HepG2 (cell line): ENCODE results near the gene PHKB. TPM values are rescaled to one million over a fixed set of nuclear protein-coding genes. Genes with fewer than 3 reads are reported as not detected.
A peak's percentile ranks its signal among the peaks of the same experiment; 100 is the strongest.

Experiments used
- ELF4 ChIP-seq: sonication (generic); formaldehyde crosslinking; IDR thresholded peaks from 2 replicates; pipeline ENCODE4 v1.5.0; 2020; ENCODE audit warnings: missing genetic modification reagents, mild to moderate bottlenecking, moderate library complexity, borderline replicate concordance
- HOXA3 ChIP-seq: sonication (generic); formaldehyde crosslinking; IDR thresholded peaks from 2 replicates; pipeline ENCODE4 v1.5.0; 2020; ENCODE audit warnings: missing genetic modification reagents
- IRF9 ChIP-seq: sonication (generic); formaldehyde crosslinking; IDR thresholded peaks from 2 replicates; pipeline ENCODE4 v1.8.0; 2022; ENCODE audit warnings: missing genetic modification reagents, mild to moderate bottlenecking, borderline replicate concordance
- MED8 ChIP-seq: sonication (generic); formaldehyde crosslinking; IDR thresholded peaks from 2 replicates; pipeline ENCODE4 v1.8.1; 2023; ENCODE audit warnings: mild to moderate bottlenecking, missing genetic modification reagents; ENCODE audit not compliant: insufficient replicate concordance
- MIER3 ChIP-seq: IDR thresholded peaks from 2 replicates; pipeline ENCODE4 v1.6.1; 2016; ENCODE audit warnings: missing compliant biosample characterization, borderline replicate concordance
- PBX3 ChIP-seq: sonication (generic); formaldehyde crosslinking; IDR thresholded peaks from 2 replicates; pipeline ENCODE4 v1.8.1; 2023; ENCODE audit warnings: missing genetic modification reagents, inconsistent platforms, borderline replicate concordance
- PITX1 ChIP-seq: sonication (generic); formaldehyde crosslinking; IDR thresholded peaks from 2 replicates; pipeline ENCODE4 v1.5.1; 2020; ENCODE audit warnings: mild to moderate bottlenecking, missing genetic modification reagents
- RAD51 ChIP-seq: fragments of 450-650 bp; IDR thresholded peaks from 2 replicates; pipeline ENCODE4 v1.6.1; 2016; ENCODE audit warnings: borderline replicate concordance
- RELA ChIP-seq: sonication (generic); formaldehyde crosslinking; IDR thresholded peaks from 2 replicates; pipeline ENCODE4 v1.4.0; 2020; ENCODE audit warnings: missing genetic modification reagents
- RNF2 ChIP-seq: fragments of 450-650 bp; conservative IDR thresholded peaks from 2 replicates; pipeline ENCODE4 v1.6.1; 2016; ENCODE audit warnings: low read depth
- SMAD9 ChIP-seq: sonication (generic); formaldehyde crosslinking; IDR thresholded peaks from 2 replicates; pipeline ENCODE4 v1.5.1; 2020; ENCODE audit warnings: mild to moderate bottlenecking, missing genetic modification reagents
- SNAPC5 ChIP-seq: sonication (generic); formaldehyde crosslinking; IDR thresholded peaks from 2 replicates; pipeline ENCODE4 v1.8.1; 2023; ENCODE audit warnings: mild to moderate bottlenecking, missing genetic modification reagents, borderline replicate concordance
- STAG1 ChIP-seq: sonication (generic); formaldehyde crosslinking; IDR thresholded peaks from 2 replicates; pipeline ENCODE4 v1.4.0; 2020; ENCODE audit warnings: missing genetic modification reagents
- TBL1XR1 ChIP-seq: fragments of 150-350 bp; IDR thresholded peaks from 2 replicates; pipeline ENCODE4 v1.6.1; 2014; ENCODE audit warnings: borderline replicate concordance, low read length; ENCODE audit not compliant: partially characterized antibody
- TEAD2 ChIP-seq: sonication (generic); formaldehyde crosslinking; IDR thresholded peaks from 2 replicates; pipeline ENCODE4 v1.9.0; 2021; ENCODE audit warnings: missing genetic modification reagents
- TMF1 ChIP-seq: sonication (generic); formaldehyde crosslinking; IDR thresholded peaks from 2 replicates; pipeline ENCODE4 v1.8.1; 2022; ENCODE audit warnings: low read depth, missing genetic modification reagents
- TRIM22 ChIP-seq: fragments of 450-650 bp; IDR thresholded peaks from 2 replicates; pipeline ENCODE4 v1.6.1; 2017
- TSC22D2 ChIP-seq: sonication (generic); formaldehyde crosslinking; IDR thresholded peaks from 2 replicates; pipeline ENCODE4 v1.5.1; 2020; ENCODE audit warnings: missing genetic modification reagents, mild to moderate bottlenecking, borderline replicate concordance
- XRCC5 ChIP-seq: fragments of 200-400 bp; formaldehyde crosslinking; optimal IDR thresholded peaks from 2 replicates; pipeline ENCODE3; 2017; ENCODE audit warnings: mild to moderate bottlenecking, low read length
- ZNF260 ChIP-seq: sonication (generic); formaldehyde crosslinking; IDR thresholded peaks from 2 replicates; pipeline ENCODE4 v1.4.0; 2020; ENCODE audit warnings: missing genetic modification reagents, low read depth, mild to moderate bottlenecking, borderline replicate concordance
- ZNF343 ChIP-seq: sonication (generic); formaldehyde crosslinking; IDR thresholded peaks from 2 replicates; pipeline ENCODE4 v1.4.0; 2020; ENCODE audit warnings: mild to moderate bottlenecking, missing genetic modification reagents
- ZNF543 ChIP-seq: sonication (generic); formaldehyde crosslinking; IDR thresholded peaks from 2 replicates; pipeline ENCODE4 v1.4.0; 2020; ENCODE audit warnings: mild to moderate bottlenecking, missing genetic modification reagents
- ZNF652 ChIP-seq: IDR thresholded peaks from 2 replicates; pipeline ENCODE4 v1.6.1; 2016; ENCODE audit warnings: low read depth, borderline replicate concordance
- ZNF766 ChIP-seq: sonication (generic); formaldehyde crosslinking; IDR thresholded peaks from 2 replicates; pipeline ENCODE4 v1.5.0; 2020; ENCODE audit warnings: missing genetic modification reagents, borderline replicate concordance
- ZNF782 ChIP-seq: sonication (generic); formaldehyde crosslinking; IDR thresholded peaks from 2 replicates; pipeline ENCODE4 v1.4.0; 2020; ENCODE audit warnings: missing genetic modification reagents, mild to moderate bottlenecking, borderline replicate concordance
- polyA plus RNA-seq, 8 experiments: library from polyadenylated mRNA; depleted of rRNA in 3 of 8; stranded (reverse) in 7 of 8; unstranded in 1 of 8; fragments of >200 nt; fragmentation: Illumina TruSeq in 4 of 8; extraction: Trizol in 4 of 8; gene quantifications; 2 replicates each; pipeline versions ENCODE4 v1.2.1 to v1.2.3, GENCODE V29; 2011 to 2016; ENCODE audit warnings: low read depth in 4 of 8, missing spikeins in 1 of 8, mixed read lengths in 1 of 8; ENCODE audit not compliant: insufficient read depth in 1 of 8
- total RNA-seq, 5 experiments: library from RNA; depleted of rRNA; stranded (reverse); fragments of >200 nt; fragmentation: Illumina TruSeq; extraction: Trizol; gene quantifications; 2 replicates each; pipeline ENCODE4 v1.2.3, GENCODE V29; 2016; ENCODE audit warnings: low read depth in 1 of 5

The PHKB gene
- total and polyA plus RNA-seq, 2 of the 13 experiments (the other 11 are each of a cell fraction or from before 2014, with no cell fraction given), result 66.0 to 80.8 TPM

GRCh38 chr16:47424846-47425245, 36.3 kb upstream of the PHKB start (continued):
- TF ChIP-seq MIER3 (no peak), RNF2 (no peak), ZNF260 (CRISPR knock-in tag) (no peak), ZNF343 (CRISPR knock-in tag) (no peak), IRF9 (CRISPR knock-in tag) (no peak), TBL1XR1 (no peak), ZNF782 (no peak), STAG1 (peak; percentile 20; the same call in 1 of the 2 replicates), ELF4 (CRISPR knock-in tag) (no peak), TMF1 (CRISPR knock-in tag) (no peak), SMAD9 (CRISPR knock-in tag) (no peak), SNAPC5 (CRISPR knock-in tag) (no peak), RAD51 (no peak), ZNF543 (no peak), RELA (no peak), MED8 (CRISPR knock-in tag) (no peak), PITX1 (CRISPR knock-in tag) (no peak), ZNF652 (no peak), PBX3 (CRISPR knock-in tag) (no peak), TRIM22 (no peak), XRCC5 (no peak), TSC22D2 (CRISPR knock-in tag) (no peak), ZNF766 (CRISPR knock-in tag) (no peak), HOXA3 (peak; percentile 43; the same call in 1 of the 2 replicates), TEAD2 (CRISPR knock-in tag) (no peak)
